HG02938 (cell line): ENCODE measurements around the gene SUPT3H.

Experiments
- ATAC-seq: cut with Tn5 transposase; IDR thresholded peaks from one replicate; pipeline ENCODE4 v1.9.1; 2021; ENCODE audit warnings: mild to moderate bottlenecking, moderate library complexity; ENCODE audit not compliant: unreplicated experiment

Gene SUPT3H

GRCh38 chr6:45377554-45378333 is at the start of gene SUPT3H:
SUPT3H (minus strand) TSS chr6:45377934.
- peak; percentile 80 for ATAC-seq

- no peak for ATAC-seq
Observed at GRCh38 chr6:45426251-45426650, 48.5 kb upstream of the SUPT3H start.

- ATAC-seq, result no peak
Observed at GRCh38 chr6:45424451-45424861, 46.7 kb upstream of the SUPT3H start.

GRCh38 chr6:45423824-45424450 is 46.2 kb upstream of the SUPT3H start:
- ATAC-seq, result no peak

GRCh38 chr6:45423111-45423823 is 45.5 kb upstream of the SUPT3H start:
- no peak for ATAC-seq

GRCh38 chr6:45422503-45423110 is 44.9 kb upstream of the SUPT3H start:
- ATAC-seq, result no peak

GRCh38 chr6:45421709-45422502 is 44.2 kb upstream of the SUPT3H start:
- no peak for ATAC-seq

- no peak for ATAC-seq
Observed at GRCh38 chr6:45420909-45421708, 43.4 kb upstream of the SUPT3H start.

GRCh38 chr6:45420083-45420908 is 42.6 kb upstream of the SUPT3H start:
- no peak for ATAC-seq

GRCh38 chr6:45419571-45420082 is 41.9 kb upstream of the SUPT3H start:
- no peak for ATAC-seq

GRCh38 chr6:45417436-45417835 is 39.7 kb upstream of the SUPT3H start:
- ATAC-seq, result no peak

GRCh38 chr6:45416700-45417099 is 39.0 kb upstream of the SUPT3H start:
- ATAC-seq, result no peak

- ATAC-seq, result no peak
Observed at GRCh38 chr6:45415788-45416518, 38.2 kb upstream of the SUPT3H start.

GRCh38 chr6:45415315-45415714 is 37.6 kb upstream of the SUPT3H start:
- no peak for ATAC-seq

- no peak for ATAC-seq
Observed at GRCh38 chr6:45411959-45412358, 34.2 kb upstream of the SUPT3H start.

GRCh38 chr6:45400021-45400420 is 22.3 kb upstream of the SUPT3H start:
- no peak for ATAC-seq

- no peak for ATAC-seq
Observed at GRCh38 chr6:45398075-45398813, 20.5 kb upstream of the SUPT3H start.
